ENCODE results near the gene SOX13. TPM values are rescaled to one million over a fixed set of nuclear protein-coding genes. Genes with fewer than 3 reads are reported as not detected.

The SOX13 gene
- total and polyA plus RNA-seq, 10 of the 15 experiments (the other 5 are each of a cell fraction or from before 2014, with no cell fraction given), result 0.04 to 0.31 (median 0.11) TPM; not detected in 7

GRCh38 chr1:204121840-204122555 lies 49.1 kb downstream of the SOX13 start:
- in situ Hi-C loops (cut with MboI), result no loop called here
- RAD21 ChIA-PET (ENCODE audit: unreplicated experiment), result no interaction called here
- WGBS (ENCODE audit: insufficient coverage, insufficient replicate concordance, low lambda C conversion rate, missing lambda C conversion rate), result 41% methylated on average over 13 of the region's 17 CpGs
- ATAC-seq (no peak), DNase-seq (ENCODE audit: low read depth, low spot score) (no peak), FAIRE-seq (no peak)
- POLR2A ChIA-PET, result no interaction called here
- Histone ChIP-seq H3K9ac (ENCODE audit: control insufficient read depth, insufficient read depth, low read length) (no peak overlapping the region), H3K36me3 (ENCODE audit: control insufficient read depth in 2 of 2, insufficient read depth in 2 of 2, low read length in 1 of 2) (no peaks in the 10 kb centered on the region), H3K27ac (ENCODE audit: control insufficient read depth, insufficient read depth) (no peak overlapping the region), H3K4me2 (ENCODE audit: control insufficient read depth, insufficient read depth) (no peak overlapping the region), H3K79me2 (ENCODE audit: control insufficient read depth, insufficient read depth, low read length) (no peaks in the 10 kb centered on the region), H3K27me3 (replicated peaks in 1 of 2; ENCODE audit: control insufficient read depth in 2 of 2, insufficient read depth in 2 of 2, low read length in 1 of 2) (no peaks in the 10 kb centered on the region; a peak in 2 of 4 replicates), H3K9me3 (replicated peaks; ENCODE audit: control insufficient read depth, insufficient read depth, low read length) (no peaks in the 10 kb centered on the region), H3K4me3 (no peak overlapping the region), H3K4me1 (ENCODE audit: control insufficient read depth, insufficient read depth, low read length) (no peaks in the 10 kb centered on the region), H4K20me1 (ENCODE audit: control insufficient read depth, insufficient read depth) (no peaks in the 10 kb centered on the region), H2AFZ (ENCODE audit: control insufficient read depth, low read depth, low read length) (no peak overlapping the region)
- CTCF ChIA-PET, result interaction anchor here (2.6 kb wide), 1 partner anchor 250 kb away, joined by 9 read pairs; no protein-coding TSS in a partner anchor
- BruUV-seq (replicated peaks), result no TSS peak
- intact Hi-C loops (cut with micrococcal nuclease; ENCODE audit: unreplicated experiment), result no loop called here
- TF ChIP-seq SMC3 (IDR thresholded peaks at IDR 0.05; ENCODE audit: borderline replicate concordance, low read length), result no peak
- TF ChIP-seq SKIL (IDR thresholded peaks at IDR 0.05; ENCODE audit: low read depth, poor library complexity, severe bottlenecking), result no peak
- no peak for TF ChIP-seq CUX1 (IDR thresholded peaks at IDR 0.05; ENCODE audit: insufficient replicate concordance, low read depth, low read length)
- TF ChIP-seq JUNB (IDR thresholded peaks at IDR 0.05), result no peak
- TF ChIP-seq CBX3 (IDR thresholded peaks at IDR 0.05; ENCODE audit: borderline replicate concordance, low read depth), result no peak
- no peak for TF ChIP-seq RBBP5 (conservative IDR thresholded peaks at IDR 0.05)
- TF ChIP-seq BCL11A (IDR thresholded peaks at IDR 0.05; ENCODE audit: low read depth, low read length), result no peak
- TF ChIP-seq MTA3 (IDR thresholded peaks at IDR 0.05; ENCODE audit: borderline replicate concordance, low read length), result no peak
- TF ChIP-seq MYB (IDR thresholded peaks at IDR 0.05; ENCODE audit: borderline replicate concordance, low read depth, low read length), result no peak
- no peak for TF ChIP-seq CEBPZ (IDR thresholded peaks at IDR 0.05; ENCODE audit: low read depth, low read length)
- TF ChIP-seq ZNF622 (IDR thresholded peaks at IDR 0.05), result no peak
- SMC1A ChIA-PET (ENCODE audit: uncharacterized antibody, unreplicated experiment), result interaction anchor here (1.0 kb wide), 1 partner anchor 251 kb away, joined by 3 read pairs; no protein-coding TSS in a partner anchor
